Measurements from ENCODE around the gene CCL26.
"Not testable (repeated sequence)": the region's sequence is repeated elsewhere in the genome, so short reads cannot be mapped to it uniquely, and the experiment has no call there.

Gene CCL26

DNA sequence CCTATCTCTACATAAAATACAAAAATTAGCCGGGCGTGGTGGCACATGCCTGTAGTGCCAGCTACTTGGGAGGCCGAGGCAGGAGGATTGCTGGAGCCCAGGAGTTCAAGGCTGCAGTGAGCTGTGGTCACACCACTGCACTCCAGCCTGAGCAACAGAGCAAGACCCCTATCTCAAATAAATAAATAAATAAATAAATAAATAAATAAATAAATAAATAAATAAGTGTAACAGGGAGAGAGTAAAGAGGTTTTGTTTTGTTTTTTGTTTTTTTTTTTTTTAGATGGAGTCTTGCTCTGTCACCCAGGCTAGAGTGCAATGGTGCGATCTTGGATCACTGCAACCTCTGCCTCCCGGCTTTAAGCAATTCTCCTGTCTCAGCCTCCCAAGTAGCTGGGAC, 20.6 kb upstream of the CCL26 start:
- not testable (repeated sequence) for DNase-seq (ENCODE audit: low read depth)

DNA sequence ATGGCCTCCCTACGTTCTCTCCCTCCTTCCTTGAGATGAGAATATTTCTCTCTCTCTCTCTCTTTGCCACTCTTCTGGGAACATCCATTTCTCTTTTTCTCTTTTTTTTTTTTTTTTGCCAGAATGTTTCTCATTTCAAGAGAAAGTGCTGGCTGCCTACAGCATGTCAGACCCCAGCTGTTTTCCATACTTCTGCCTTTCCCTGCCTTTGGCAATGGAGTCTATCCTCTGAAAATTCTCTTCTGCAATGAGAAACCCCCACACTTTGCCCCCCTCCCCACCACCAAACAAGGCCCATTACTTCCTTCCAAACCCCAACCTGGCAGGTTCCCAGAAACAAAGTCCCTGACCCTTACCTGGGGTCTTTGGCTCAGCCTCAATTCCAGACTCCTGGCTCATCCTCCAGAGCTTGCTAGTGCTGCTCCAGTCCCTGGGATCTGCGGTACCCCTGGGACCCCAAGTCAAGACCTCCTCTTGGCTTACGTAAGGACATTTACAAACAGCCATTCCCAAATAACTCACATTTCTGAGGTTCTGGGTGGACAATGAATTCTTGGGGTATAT, 17.4 kb upstream of the CCL26 start:
- no peak for DNase-seq (ENCODE audit: low read depth)

- not testable (repeated sequence) for DNase-seq (ENCODE audit: low read depth)
Observed at GRCh38 chr7:75788154-75788847, 16.3 kb upstream of the CCL26 start.

- DNase-seq (ENCODE audit: low read depth), result not testable (repeated sequence)
Observed at GRCh38 chr7:75783058-75783457, 11.0 kb upstream of the CCL26 start.

DNA sequence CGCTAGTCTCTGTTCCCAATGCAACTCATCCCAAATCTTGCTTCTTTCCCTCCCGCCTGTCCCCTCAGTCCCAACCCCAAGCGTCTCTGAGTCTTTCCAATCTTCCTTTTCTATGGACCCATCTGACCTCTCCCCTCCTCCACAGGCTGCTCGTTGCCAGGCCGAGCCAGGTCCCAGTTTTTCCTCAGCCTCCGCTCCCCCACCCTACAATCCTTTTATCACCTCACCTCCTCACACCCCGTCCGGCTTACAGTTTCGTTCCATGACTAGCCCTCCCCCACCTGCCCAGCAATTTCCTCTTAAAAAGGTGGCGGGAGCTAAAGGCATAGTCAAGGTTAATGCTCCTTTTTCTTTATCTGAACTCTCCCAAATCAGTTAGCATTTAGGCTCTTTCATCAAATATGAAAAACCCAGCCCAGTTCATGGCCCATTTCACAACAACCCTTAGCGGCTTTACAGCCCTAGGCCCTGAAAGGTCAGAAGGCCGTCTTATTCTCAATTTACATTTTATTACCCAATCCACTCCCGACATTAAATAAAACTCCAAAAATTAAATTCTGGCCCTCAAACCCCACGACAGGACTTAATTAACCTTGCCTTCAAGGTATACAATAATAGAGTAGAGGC, 8.7 kb upstream of the CCL26 start:
- DNase-seq (ENCODE audit: low read depth), result not testable (repeated sequence)

DNA sequence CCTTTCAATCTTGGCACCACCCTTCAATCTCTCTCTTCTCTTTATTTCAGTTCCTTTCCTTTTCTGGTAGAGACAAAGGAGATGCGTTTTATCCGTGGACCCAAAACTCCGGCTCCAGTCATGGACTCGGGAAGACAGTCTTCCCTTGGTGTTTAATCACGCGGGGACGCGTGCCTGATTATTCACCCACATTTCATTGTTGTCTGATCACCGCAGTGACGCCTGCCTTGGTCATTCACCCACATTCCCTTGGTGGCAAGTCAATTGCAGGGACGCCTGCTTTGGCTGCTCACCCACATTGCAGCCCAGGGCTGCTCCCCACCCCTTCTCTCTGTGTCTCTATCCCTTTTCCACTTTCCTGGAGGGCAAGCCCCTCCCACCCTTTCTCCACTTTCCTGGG, 7.5 kb upstream of the CCL26 start:
- not testable (repeated sequence) for DNase-seq (ENCODE audit: low read depth)

- DNase-seq (ENCODE audit: low read depth), result not testable (repeated sequence)
Observed at GRCh38 chr7:75779035-75779434, 7.0 kb upstream of the CCL26 start.

DNA sequence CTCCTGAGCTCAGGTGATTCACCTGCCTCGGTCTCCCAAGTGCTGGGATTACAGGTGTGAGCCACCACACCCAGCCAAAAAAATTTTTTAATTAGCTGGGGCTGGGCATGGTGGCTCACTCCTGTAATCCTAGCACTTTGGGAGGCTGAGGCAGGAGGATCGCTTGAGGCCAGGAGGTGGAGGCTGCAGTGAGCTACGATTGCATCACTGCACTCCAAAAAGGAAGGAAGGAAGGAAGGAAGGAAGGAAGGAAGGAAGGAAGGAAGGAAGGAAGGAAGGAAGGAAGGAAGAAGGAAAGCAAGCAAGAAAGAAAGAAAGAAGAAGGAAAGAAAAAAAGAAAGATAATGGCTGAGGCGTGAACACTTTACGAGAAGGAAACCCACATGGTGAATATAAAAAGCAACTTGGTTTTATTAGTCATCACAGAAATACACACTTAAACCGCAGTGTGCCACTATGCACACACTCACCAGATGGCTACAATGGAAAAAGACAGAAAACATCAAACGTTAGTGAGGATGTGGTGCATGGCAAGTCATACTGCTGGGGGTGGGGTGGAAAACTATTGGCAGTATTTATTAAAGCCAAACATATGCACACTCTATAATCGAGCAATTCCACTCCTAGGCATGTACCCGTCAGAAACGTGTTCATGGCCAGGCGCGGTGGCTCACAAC, 4.4 kb upstream of the CCL26 start:
- peak; percentile 5 for DNase-seq (ENCODE audit: low read depth)

DNA sequence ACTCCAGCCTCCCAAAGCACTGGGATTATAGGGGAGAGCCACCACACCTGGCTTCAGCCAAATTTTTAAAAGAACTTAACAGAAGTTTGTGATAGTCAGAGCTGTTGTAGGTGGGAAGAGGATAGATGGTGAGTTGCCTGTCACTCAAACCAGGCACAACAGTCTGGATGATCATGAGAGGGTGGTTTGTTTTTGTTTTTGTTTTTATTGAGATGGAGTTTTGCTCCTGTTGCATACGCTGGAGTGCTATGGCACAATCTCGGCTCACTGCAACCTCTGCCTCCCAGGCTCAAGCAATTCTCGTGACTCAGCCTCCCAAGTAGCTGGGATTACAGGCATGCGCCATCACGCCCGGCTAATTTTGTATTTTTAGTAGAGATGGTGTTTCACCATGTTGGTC, 1.9 kb upstream of the CCL26 start:
- not testable (repeated sequence) for DNase-seq (ENCODE audit: low read depth)

- DNase-seq (ENCODE audit: low read depth), result no peak
Observed at GRCh38 chr7:75771224-75771623, 787 bp downstream of the CCL26 start.

DNA sequence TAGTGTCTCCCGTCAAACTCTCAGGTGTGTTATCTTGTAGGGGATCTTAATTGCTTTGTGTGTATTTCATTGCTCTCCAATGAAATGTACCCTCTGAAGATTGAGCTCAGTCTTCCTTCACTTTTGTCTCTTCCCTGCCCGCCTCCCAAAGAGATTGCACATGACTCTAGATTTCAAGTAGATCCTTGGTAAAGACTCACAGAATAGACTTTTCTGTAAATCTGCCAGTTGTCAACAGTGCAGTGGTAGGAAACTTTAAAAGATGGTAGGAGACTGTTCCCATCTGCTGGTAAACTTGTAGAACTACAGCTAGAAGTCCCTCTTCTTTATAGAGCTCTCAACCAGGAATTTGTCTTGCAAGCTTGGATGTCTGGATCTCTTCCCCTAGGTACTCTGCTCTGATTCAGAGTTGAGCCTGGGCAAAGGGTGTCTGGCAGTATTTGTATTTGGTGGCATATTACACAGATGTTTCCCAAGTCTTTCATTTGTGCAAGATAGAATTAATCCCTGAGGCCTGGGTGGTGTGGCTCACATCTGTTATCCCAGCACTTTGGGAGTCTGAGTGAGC, 9.6 kb downstream of the CCL26 start:
- no peak for DNase-seq (ENCODE audit: low read depth)

DNA sequence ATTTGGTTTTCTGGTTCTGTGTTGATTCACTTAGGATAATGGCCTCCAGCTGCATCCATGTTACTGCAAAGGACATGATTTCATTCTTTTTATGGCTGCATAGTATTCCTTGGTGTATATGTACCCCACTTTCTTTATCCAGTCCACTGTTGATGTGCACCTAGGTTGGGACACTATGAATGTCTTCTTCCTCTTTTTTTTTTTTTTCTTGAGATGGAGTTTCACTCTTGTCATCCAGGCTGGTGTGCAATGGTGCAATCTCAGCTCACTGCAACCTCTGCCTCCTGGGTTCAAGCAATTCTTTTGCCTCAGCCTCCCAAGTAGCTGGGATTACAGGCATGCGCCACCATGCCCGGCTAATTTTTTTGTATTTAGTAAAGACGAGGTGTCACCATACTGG, 10.2 kb downstream of the CCL26 start:
- not testable (repeated sequence) for DNase-seq (ENCODE audit: low read depth)

DNA sequence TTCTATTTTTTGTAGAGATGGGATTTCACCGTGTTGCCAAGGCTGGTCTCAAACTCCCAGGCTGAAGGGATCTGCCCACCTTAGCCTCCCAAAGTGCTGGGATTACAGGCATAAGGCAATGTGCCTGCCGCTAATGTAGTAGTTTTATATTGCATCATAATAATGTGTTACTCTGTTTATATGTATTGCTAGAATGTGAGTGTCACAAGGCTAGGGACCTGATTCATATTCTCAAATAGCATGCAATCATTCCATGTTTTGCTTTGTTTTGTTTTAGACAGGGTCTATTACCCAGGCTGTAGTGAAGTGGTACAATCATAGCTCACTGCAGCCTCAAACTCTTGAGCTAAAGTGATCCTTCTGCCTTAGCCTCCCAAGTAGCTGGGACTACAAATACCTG, 13.5 kb downstream of the CCL26 start:
- DNase-seq (ENCODE audit: low read depth), result no peak

- DNase-seq (ENCODE audit: low read depth), result no peak
Observed at GRCh38 chr7:75757860-75758259, 14.2 kb downstream of the CCL26 start.

GRCh38 chr7:75756991-75757676, 14.9 kb downstream of the CCL26 start:
- no peak for DNase-seq (ENCODE audit: low read depth)

DNA sequence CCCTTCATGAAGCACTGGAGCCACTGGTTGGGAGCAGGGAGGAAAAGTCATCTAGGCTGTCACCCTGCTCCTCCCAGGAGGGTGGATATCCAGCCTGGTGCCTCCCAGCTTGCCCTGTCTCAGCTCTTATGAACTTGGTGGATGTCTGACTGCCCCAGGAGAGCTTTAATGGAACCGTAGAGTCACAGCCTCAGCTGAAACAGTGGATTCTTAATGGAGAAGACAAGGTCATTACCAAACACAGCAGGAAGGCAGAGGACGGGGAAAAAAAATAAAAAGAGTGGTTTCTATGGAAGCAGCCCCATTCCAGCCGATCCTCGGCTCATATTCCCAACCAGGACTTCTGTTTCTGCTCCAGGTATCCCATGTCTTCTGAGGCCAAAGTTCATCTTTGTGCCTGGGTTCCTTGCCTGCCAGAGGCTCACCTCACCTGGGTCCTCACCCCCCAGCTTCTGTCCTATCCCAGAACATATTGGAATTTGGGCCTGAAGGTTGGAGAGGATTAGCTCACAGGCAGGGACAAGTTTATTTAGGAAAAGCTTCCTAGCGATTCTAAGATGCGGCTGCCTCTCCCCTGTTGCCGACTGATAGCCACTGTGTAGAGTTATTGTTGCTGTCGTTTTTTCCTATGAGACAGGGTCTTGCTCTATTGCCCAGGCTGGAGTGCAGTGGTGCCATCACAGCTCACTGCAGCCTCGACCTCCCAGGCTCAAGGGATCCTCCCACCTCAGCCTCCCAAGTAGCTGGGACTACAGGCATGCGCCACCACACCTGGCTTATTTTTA, 15.6 kb downstream of the CCL26 start:
- no peak for DNase-seq (ENCODE audit: low read depth)

DNA sequence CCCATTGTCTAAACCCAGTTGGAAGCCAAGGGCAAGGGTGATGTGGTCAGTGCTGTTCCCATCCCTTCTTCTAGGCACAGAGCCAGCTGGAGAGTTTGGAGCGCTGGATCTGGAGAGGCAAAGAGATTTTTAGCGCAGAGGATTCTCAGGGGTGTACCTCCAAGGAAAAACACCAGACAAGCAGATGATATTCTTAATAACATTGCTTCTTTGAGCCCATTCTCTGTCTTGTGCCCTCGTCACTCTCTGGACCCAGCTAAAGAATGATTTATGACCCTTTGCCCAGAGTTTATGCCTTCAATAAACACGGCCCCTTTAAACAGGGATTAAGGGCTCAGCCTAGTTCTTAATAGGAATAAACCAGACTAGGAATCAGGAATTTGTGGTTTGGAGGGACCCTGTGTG, 28.6 kb downstream of the CCL26 start:
- DNase-seq (ENCODE audit: low read depth), result no peak

- no peak for DNase-seq (ENCODE audit: low read depth)
Observed at GRCh38 chr7:75740846-75741497, 31.0 kb downstream of the CCL26 start.

DNA sequence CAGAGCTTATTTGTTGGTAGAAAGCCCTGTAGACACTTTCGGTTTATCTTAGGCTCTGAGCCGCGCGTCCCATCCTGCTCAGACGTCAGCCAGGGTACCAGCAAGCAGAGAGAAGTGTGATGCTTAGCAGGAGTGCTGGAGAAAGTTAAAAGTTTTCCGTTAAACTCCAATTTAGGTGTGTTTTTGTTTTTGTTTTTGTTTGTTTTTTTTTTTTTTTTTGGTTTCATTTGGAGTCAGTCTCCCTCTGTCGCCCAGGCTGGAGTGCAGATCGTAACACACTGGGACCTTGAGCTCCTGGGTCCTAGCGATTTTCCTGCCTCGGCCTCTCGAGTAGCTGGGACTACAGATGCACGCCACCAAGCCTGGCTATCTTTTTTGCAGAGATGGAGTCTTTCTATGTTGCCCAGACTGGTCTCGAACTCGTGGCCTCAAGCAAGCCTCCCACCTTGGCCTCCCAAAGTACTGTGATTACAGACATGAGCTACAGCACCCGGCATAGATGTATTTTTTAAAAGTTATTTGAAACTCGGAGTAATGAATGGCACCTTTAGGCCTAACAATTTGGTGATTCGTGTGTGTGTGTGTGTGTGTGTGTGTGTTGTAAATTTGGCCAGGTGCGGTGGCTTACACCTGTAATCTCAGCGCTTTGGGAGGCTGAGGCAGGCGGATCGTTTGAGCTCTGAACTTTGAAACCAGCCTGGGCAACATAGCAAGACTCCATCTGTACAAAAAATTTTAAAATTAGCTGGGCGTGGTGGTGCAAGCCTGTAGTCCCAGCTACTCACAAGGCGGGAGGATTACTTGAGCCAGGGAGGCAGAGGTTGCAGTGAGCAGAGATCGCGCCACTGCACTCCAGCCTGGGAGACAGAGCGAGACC, 32.0 kb downstream of the CCL26 start:
- no peak for DNase-seq (ENCODE audit: low read depth)
